H9 (cell line): ENCODE results near the gene RGS13. TPM values are rescaled to one million over a fixed set of nuclear protein-coding genes. Genes with fewer than 3 reads are reported as not detected.

Experiments
- DNase-seq: peaks from one replicate; pipeline ENCODE4 v3.0.0-alpha.2; 2017
- H2AFZ ChIP-seq: one replicate; pipeline ENCODE4 v1.6.1; 2013; ENCODE audit warnings: mild to moderate bottlenecking, low read length, control low read depth, moderate library complexity
- H2AK5ac ChIP-seq: 2 replicates; pipeline ENCODE4 v1.6.1; 2013; ENCODE audit warnings: low read length, control low read depth, mixed read lengths; ENCODE audit not compliant: insufficient read length
- H2BK120ac ChIP-seq: one replicate; pipeline ENCODE4 v1.6.1; 2013; ENCODE audit warnings: low read depth, mild to moderate bottlenecking, low read length, control low read depth, inconsistent platforms; ENCODE audit not compliant: poor library complexity, severe bottlenecking
- H2BK12ac ChIP-seq: 2 replicates; pipeline ENCODE4 v1.6.1; 2013; ENCODE audit warnings: low read length, control low read depth, mixed read lengths, low read depth; ENCODE audit not compliant: insufficient read length
- H2BK15ac ChIP-seq: 2 replicates; pipeline ENCODE4 v1.6.1; 2013; ENCODE audit warnings: low read depth, low read length, control low read depth
- H2BK20ac ChIP-seq: one replicate; pipeline ENCODE4 v1.6.1; 2013; ENCODE audit warnings: low read depth, mild to moderate bottlenecking, low read length, control low read depth, inconsistent platforms; ENCODE audit not compliant: poor library complexity, severe bottlenecking
- H2BK5ac ChIP-seq: 2 replicates; pipeline ENCODE4 v1.6.1; 2013; ENCODE audit warnings: low read length, control low read depth, mixed read lengths; ENCODE audit not compliant: insufficient read length
- H3K14ac ChIP-seq: 2 replicates; pipeline ENCODE4 v1.6.1; 2013; ENCODE audit warnings: low read length, control low read depth; ENCODE audit not compliant: insufficient read depth
- H3K18ac ChIP-seq: 2 replicates; pipeline ENCODE4 v1.6.1; 2013; ENCODE audit warnings: low read depth, mild to moderate bottlenecking, mixed read lengths, low read length, control low read depth; ENCODE audit not compliant: insufficient read length
- H3K23ac ChIP-seq: 2 replicates; pipeline ENCODE4 v1.6.1; 2013; ENCODE audit warnings: low read length, control low read depth, mixed read lengths, low read depth; ENCODE audit not compliant: insufficient read length
- H3K23me2 ChIP-seq: 2 replicates; pipeline ENCODE4 v1.6.1; 2013; ENCODE audit warnings: low read depth, mild to moderate bottlenecking, mixed read lengths, low read length, control low read depth; ENCODE audit not compliant: insufficient read length, poor library complexity, severe bottlenecking
- H3K27ac ChIP-seq: 2 replicates; pipeline ENCODE4 v1.5.1; 2013; ENCODE audit warnings: low read length, control low read depth, mixed read lengths, low read depth; ENCODE audit not compliant: insufficient read length
- H3K27me3 ChIP-seq: 2 replicates; pipeline ENCODE4 v1.6.1; 2013; ENCODE audit warnings: low read length, control low read depth, inconsistent platforms; ENCODE audit not compliant: insufficient read depth
- H3K4ac ChIP-seq: 2 replicates; pipeline ENCODE4 v1.6.1; 2013; ENCODE audit warnings: low read depth, mild to moderate bottlenecking, control low read depth, inconsistent platforms, low read length, moderate library complexity
- H3K4me1 ChIP-seq: 2 replicates; pipeline ENCODE4 v1.6.1; 2013; ENCODE audit warnings: low read length, control low read depth, inconsistent platforms; ENCODE audit not compliant: insufficient read depth
- H3K4me2 ChIP-seq: 2 replicates; pipeline ENCODE4 v1.6.1; 2013; ENCODE audit warnings: low read length, control low read depth, mixed read lengths; ENCODE audit not compliant: insufficient read length, insufficient read depth
- H3K56ac ChIP-seq: 2 replicates; pipeline ENCODE4 v1.6.1; 2013; ENCODE audit warnings: low read depth, mild to moderate bottlenecking, mixed read lengths, low read length, control low read depth; ENCODE audit not compliant: insufficient read length
- H3K79me1 ChIP-seq: 2 replicates; pipeline ENCODE4 v1.6.1; 2013; ENCODE audit warnings: low read depth, mild to moderate bottlenecking, moderate library complexity, low read length, control low read depth, inconsistent platforms; ENCODE audit not compliant: insufficient read depth, poor library complexity, severe bottlenecking
- H3K79me2 ChIP-seq: 2 replicates; pipeline ENCODE4 v1.6.1; 2013; ENCODE audit warnings: low read length, control low read depth, inconsistent platforms; ENCODE audit not compliant: insufficient read depth
- H3K9ac ChIP-seq: 2 replicates; pipeline ENCODE4 v1.6.1; 2013; ENCODE audit warnings: low read length, control low read depth, mixed read lengths; ENCODE audit not compliant: insufficient read length; ENCODE audit errors: extremely low read depth
- H3K9me3 ChIP-seq: one replicate; pipeline ENCODE4 v1.6.1; 2013; ENCODE audit warnings: low read depth, low read length, inconsistent platforms; ENCODE audit not compliant: control insufficient read depth
- H3T11ph ChIP-seq: one replicate; pipeline ENCODE4 v1.6.1; 2013; ENCODE audit warnings: mild to moderate bottlenecking, low read length, control low read depth, inconsistent platforms
- H4K20me1 ChIP-seq: one replicate; pipeline ENCODE4 v1.6.1; 2013; ENCODE audit not compliant: control insufficient read depth, insufficient read length, insufficient read depth
- H4K5ac ChIP-seq: 2 replicates; pipeline ENCODE4 v1.6.1; 2013; ENCODE audit warnings: low read depth, mild to moderate bottlenecking, mixed read lengths, low read length, control low read depth; ENCODE audit not compliant: insufficient read length
- H4K8ac ChIP-seq: replicated peaks from 2 replicates; pipeline ENCODE4 v1.6.1; 2013; ENCODE audit warnings: low read length, control low read depth, mixed read lengths, low read depth; ENCODE audit not compliant: insufficient read length
- H4K91ac ChIP-seq: 2 replicates; pipeline ENCODE4 v1.6.1; 2013; ENCODE audit warnings: low read depth, mild to moderate bottlenecking, moderate library complexity, mixed read lengths, low read length, control low read depth; ENCODE audit not compliant: insufficient read length
- H3K27ac Mint-ChIP-seq, 3 experiments: 2 replicates in 2 of 3; 3 replicates in 1 of 3; pipeline ENCODE4 v1.8.0; 2020 to 2021; ENCODE audit warnings: mixed read lengths in 3 of 3, mild to moderate bottlenecking in 1 of 3, moderate library complexity in 1 of 3
- H3K27me3 Mint-ChIP-seq: 2 replicates; pipeline ENCODE4 v1.8.0; 2021; ENCODE audit warnings: low read depth, mild to moderate bottlenecking, moderate library complexity, mixed read lengths
- H3K36me3 Mint-ChIP-seq, 3 experiments: 2 replicates in 2 of 3; 3 replicates in 1 of 3; pipeline ENCODE4 v1.8.0; 2020 to 2021; ENCODE audit warnings: low read depth in 3 of 3, mixed read lengths in 3 of 3; ENCODE audit not compliant: insufficient read depth in 1 of 3
- H3K4me1 Mint-ChIP-seq, 2 experiments: 2 replicates each; pipeline ENCODE4 v1.8.0; 2020; ENCODE audit warnings: mixed read lengths in 2 of 2
- H3K4me3 Mint-ChIP-seq, 2 experiments: 2 replicates in 1 of 2; 3 replicates in 1 of 2; pipeline ENCODE4 v1.8.0; 2020 to 2021; ENCODE audit warnings: mild to moderate bottlenecking in 2 of 2, mixed read lengths in 2 of 2, moderate library complexity in 1 of 2
- H3K9me3 Mint-ChIP-seq, 2 experiments: 2 replicates in 1 of 2; 3 replicates in 1 of 2; pipeline ENCODE4 v1.8.0; 2020; ENCODE audit warnings: mild to moderate bottlenecking in 2 of 2, mixed read lengths in 2 of 2, moderate library complexity in 1 of 2
- total RNA-seq: library from RNA; stranded (reverse); gene quantifications from 2 replicates; pipeline ENCODE4 v1.2.1, GENCODE V29; 2021
- TF ChIP-seq, protein P1 (sequence below): fragments of 200-600 bp; sonication (generic); conservative IDR thresholded peaks from 3 replicates; pipeline ENCODE4 v1.8.0; 2021; ENCODE audit warnings: antibody characterized with exemption, mild to moderate bottlenecking

RGS13 gene
- total RNA-seq, 1 experiment from 2014 or later: not detected

DNA sequence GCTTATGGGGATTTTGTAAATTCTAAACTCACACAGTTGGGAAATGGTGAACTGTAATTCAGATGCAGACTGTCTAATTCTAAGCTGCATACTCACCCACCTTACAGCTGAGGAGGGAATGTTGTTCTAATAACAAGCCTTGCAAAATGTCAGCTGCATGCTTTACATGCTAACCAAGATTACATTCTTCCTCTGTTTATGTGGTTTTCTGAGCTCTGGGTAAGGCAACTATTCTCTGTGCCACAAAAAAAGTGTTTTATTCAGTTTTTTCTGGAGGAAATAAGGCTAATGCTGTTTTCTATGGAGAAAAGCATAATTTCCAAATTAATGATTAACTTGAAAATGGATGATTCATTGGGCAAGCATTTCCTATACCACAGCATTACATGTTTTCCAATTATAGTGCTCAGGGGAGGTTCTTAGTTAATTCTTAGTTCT is 64.9 kb downstream of the RGS13 start:
- H4K8ac ChIP-seq: no peak overlapping the region
- H2BK15ac ChIP-seq: no peak overlapping the region
- no peak overlapping the region for H3K18ac ChIP-seq
- H2AK5ac ChIP-seq: no peak overlapping the region
- no peak overlapping the region for H2BK12ac ChIP-seq
- H3K14ac ChIP-seq: no peak overlapping the region
- no peak overlapping the region for H4K5ac ChIP-seq
- no peak overlapping the region for H2BK20ac ChIP-seq
- H3K9me3 ChIP-seq: no peaks in the 10 kb centered on the region
- Mint-ChIP-seq H3K27me3 (no peaks in the 10 kb centered on the region), H3K4me3 (no peak overlapping the region), H3K27ac (no peak overlapping the region), H3K36me3 (no peaks in the 10 kb centered on the region), H3K9me3 (no peaks in the 10 kb centered on the region), H3K4me1 (no peaks in the 10 kb centered on the region)
- H3K9ac ChIP-seq: no peak overlapping the region
- H2BK5ac ChIP-seq: no peak overlapping the region
- no peaks in the 10 kb centered on the region for H3K79me1 ChIP-seq
- H4K20me1 ChIP-seq: no peaks in the 10 kb centered on the region
- H2AFZ ChIP-seq: no peak overlapping the region
- no peak overlapping the region for H3K27ac ChIP-seq
- H3T11ph ChIP-seq: no peak overlapping the region
- no peak overlapping the region for H3K56ac ChIP-seq
- no peaks in the 10 kb centered on the region for H3K79me2 ChIP-seq
- H2BK120ac ChIP-seq: no peak overlapping the region
- DNase-seq: no peak
- no peak overlapping the region for H4K91ac ChIP-seq
- no peak overlapping the region for H3K4me2 ChIP-seq
- no peaks in the 10 kb centered on the region for H3K23me2 ChIP-seq
- TF ChIP-seq, protein P1, sequence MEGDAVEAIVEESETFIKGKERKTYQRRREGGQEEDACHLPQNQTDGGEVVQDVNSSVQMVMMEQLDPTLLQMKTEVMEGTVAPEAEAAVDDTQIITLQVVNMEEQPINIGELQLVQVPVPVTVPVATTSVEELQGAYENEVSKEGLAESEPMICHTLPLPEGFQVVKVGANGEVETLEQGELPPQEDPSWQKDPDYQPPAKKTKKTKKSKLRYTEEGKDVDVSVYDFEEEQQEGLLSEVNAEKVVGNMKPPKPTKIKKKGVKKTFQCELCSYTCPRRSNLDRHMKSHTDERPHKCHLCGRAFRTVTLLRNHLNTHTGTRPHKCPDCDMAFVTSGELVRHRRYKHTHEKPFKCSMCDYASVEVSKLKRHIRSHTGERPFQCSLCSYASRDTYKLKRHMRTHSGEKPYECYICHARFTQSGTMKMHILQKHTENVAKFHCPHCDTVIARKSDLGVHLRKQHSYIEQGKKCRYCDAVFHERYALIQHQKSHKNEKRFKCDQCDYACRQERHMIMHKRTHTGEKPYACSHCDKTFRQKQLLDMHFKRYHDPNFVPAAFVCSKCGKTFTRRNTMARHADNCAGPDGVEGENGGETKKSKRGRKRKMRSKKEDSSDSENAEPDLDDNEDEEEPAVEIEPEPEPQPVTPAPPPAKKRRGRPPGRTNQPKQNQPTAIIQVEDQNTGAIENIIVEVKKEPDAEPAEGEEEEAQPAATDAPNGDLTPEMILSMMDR: no peak
- H3K23ac ChIP-seq: no peak overlapping the region
- no peak overlapping the region for H3K4ac ChIP-seq
- no peaks in the 10 kb centered on the region for H3K27me3 ChIP-seq
- no peaks in the 10 kb centered on the region for H3K4me1 ChIP-seq
